ENCODE data around the gene RASA2.
A peak's percentile ranks its signal among the peaks of the same experiment; 100 is the strongest.

Gene RASA2

GRCh38 chr3:141538568-141539240 lies 51.9 kb downstream of the RASA2 start:
- no peak for DNase-seq

GRCh38 chr3:141539431-141540187 lies 52.8 kb downstream of the RASA2 start:
- DNase-seq, result no peak

GRCh38 chr3:141540531-141540930 lies 53.7 kb downstream of the RASA2 start:
- DNase-seq, result no peak

- DNase-seq, result no peak
These were observed 55.6 kb downstream of the RASA2 start for GRCh38 chr3:141542202-141542969.

- DNase-seq, result no peak
These were observed 56.2 kb downstream of the RASA2 start for GRCh38 chr3:141542989-141543388.

- DNase-seq, result no peak
These were observed 57.9 kb downstream of the RASA2 start for GRCh38 chr3:141544697-141545096.

- DNase-seq, result no peak
These were observed 59.3 kb downstream of the RASA2 start for GRCh38 chr3:141546081-141546480.

GRCh38 chr3:141546586-141546985 lies 59.8 kb downstream of the RASA2 start:
- no peak for DNase-seq

- no peak for DNase-seq
These were observed 61.0 kb downstream of the RASA2 start for GRCh38 chr3:141547791-141548190.

- DNase-seq, result no peak
These were observed 64.3 kb downstream of the RASA2 start for GRCh38 chr3:141550926-141551665.

- DNase-seq, result no peak
These were observed 65.7 kb downstream of the RASA2 start for GRCh38 chr3:141552440-141552991.

GRCh38 chr3:141553055-141553454 lies 66.2 kb downstream of the RASA2 start:
- DNase-seq, result no peak

- no peak for DNase-seq
These were observed 69.2 kb downstream of the RASA2 start for GRCh38 chr3:141556034-141556433.

- peak; percentile 35 for DNase-seq
These were observed 71.3 kb downstream of the RASA2 start for GRCh38 chr3:141557961-141558706.

- peak; percentile 63 for DNase-seq
These were observed 74.7 kb downstream of the RASA2 start for GRCh38 chr3:141561426-141562034.

- no peak for DNase-seq
These were observed 77.4 kb downstream of the RASA2 start for GRCh38 chr3:141564241-141564640.

GRCh38 chr3:141570068-141570467 lies 83.2 kb downstream of the RASA2 start:
- no peak for DNase-seq

- no peak for DNase-seq
These were observed 89.3 kb downstream of the RASA2 start for GRCh38 chr3:141575879-141576743.

- no peak for DNase-seq
These were observed 89.9 kb downstream of the RASA2 start for GRCh38 chr3:141576744-141577052.

GRCh38 chr3:141578202-141578973 lies 91.6 kb downstream of the RASA2 start:
- no peak for DNase-seq

Data from KG1 (cell line).